H1 (cell line): ENCODE measurements around the gene GPSM3. TPM values are rescaled to one million over a fixed set of nuclear protein-coding genes. Genes with fewer than 3 reads are reported as not detected.
A peak's percentile ranks its signal among the peaks of the same experiment; 100 is the strongest.

Experiments used
- SIN3A ChIP-seq, 2 experiments: IDR thresholded peaks in 1 of 2; conservative IDR thresholded peaks in 1 of 2; 2 replicates each; pipeline ENCODE4 v1.6.1; 2011 to 2012; ENCODE audit warnings: low read length in 2 of 2, improper control_type of control experiment in 1 of 2, low read depth in 1 of 2, mild to moderate bottlenecking in 1 of 2
- polyA plus RNA-seq, 7 experiments: library from polyadenylated mRNA; depleted of rRNA in 3 of 7; stranded (reverse) in 5 of 7; unstranded in 2 of 7; fragments of >200 nt in 5 of 7; fragments of 200-250 nt in 2 of 7; gene quantifications; 1 replicate in 5 of 7; 2 replicates in 1 of 7; 4 replicates in 1 of 7; pipeline versions ENCODE4 v1.2.1 to v1.2.3, GENCODE V29; 2011 to 2013; ENCODE audit warnings: missing spikeins in 2 of 7, mixed read lengths in 2 of 7
- total RNA-seq: library from RNA; stranded (reverse); fragmentation: NEBNext Ultra II Directional; extraction: Animal tissue kit (Norgen Biotek cat#: 25700); gene quantifications from 2 replicates; pipeline ENCODE4 v1.2.1, GENCODE V29; 2021
- TF ChIP-seq, protein P1 (sequence below): fragments of 300-600 bp; sonication (generic); IDR thresholded peaks from 2 replicates; pipeline ENCODE4 v1.7.1; 2012; ENCODE audit warnings: low read length, moderate library complexity, mild to moderate bottlenecking, inconsistent platforms; ENCODE audit not compliant: insufficient replicate concordance
- TF ChIP-seq, protein P2 (sequence below): IDR thresholded peaks from 2 replicates; pipeline ENCODE4 v1.6.1; 2012; ENCODE audit warnings: inconsistent platforms

The GPSM3 gene
- total and polyA plus RNA-seq, 2 of the 8 experiments (the other 6 are each of a cell fraction or from before 2014, with no cell fraction given), result 6.6 to 9.8 TPM

DNA sequence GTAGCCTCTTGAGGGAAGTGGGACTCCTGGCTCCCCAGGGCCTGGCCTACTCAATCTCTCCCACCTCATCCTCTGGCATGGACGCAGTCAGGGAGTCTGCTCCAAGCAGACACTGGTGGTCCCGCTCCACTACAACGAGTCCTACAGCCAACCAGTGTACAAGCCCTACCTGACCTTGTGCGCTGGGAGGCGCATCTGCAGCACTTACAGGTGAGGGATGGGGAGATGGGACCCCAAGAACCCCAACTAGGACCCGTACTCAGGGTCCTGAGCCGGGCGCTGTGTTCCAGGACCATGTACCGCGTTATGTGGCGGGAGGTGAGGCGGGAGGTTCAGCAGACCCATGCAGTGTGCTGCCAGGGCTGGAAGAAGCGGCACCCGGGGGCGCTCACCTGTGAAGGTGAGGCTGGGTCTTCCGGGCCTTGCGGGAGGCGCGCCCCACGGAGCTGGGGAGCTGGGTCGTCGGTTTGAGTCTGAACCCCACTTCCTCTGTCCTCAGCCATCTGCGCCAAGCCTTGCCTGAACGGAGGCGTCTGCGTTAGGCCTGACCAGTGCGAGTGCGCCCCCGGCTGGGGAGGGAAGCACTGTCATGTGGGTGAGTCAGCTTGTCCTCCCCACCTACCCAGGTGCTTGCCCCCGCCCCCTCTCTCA, 25.9 kb downstream of the GPSM3 start (continued):
- TF ChIP-seq, protein P1, sequence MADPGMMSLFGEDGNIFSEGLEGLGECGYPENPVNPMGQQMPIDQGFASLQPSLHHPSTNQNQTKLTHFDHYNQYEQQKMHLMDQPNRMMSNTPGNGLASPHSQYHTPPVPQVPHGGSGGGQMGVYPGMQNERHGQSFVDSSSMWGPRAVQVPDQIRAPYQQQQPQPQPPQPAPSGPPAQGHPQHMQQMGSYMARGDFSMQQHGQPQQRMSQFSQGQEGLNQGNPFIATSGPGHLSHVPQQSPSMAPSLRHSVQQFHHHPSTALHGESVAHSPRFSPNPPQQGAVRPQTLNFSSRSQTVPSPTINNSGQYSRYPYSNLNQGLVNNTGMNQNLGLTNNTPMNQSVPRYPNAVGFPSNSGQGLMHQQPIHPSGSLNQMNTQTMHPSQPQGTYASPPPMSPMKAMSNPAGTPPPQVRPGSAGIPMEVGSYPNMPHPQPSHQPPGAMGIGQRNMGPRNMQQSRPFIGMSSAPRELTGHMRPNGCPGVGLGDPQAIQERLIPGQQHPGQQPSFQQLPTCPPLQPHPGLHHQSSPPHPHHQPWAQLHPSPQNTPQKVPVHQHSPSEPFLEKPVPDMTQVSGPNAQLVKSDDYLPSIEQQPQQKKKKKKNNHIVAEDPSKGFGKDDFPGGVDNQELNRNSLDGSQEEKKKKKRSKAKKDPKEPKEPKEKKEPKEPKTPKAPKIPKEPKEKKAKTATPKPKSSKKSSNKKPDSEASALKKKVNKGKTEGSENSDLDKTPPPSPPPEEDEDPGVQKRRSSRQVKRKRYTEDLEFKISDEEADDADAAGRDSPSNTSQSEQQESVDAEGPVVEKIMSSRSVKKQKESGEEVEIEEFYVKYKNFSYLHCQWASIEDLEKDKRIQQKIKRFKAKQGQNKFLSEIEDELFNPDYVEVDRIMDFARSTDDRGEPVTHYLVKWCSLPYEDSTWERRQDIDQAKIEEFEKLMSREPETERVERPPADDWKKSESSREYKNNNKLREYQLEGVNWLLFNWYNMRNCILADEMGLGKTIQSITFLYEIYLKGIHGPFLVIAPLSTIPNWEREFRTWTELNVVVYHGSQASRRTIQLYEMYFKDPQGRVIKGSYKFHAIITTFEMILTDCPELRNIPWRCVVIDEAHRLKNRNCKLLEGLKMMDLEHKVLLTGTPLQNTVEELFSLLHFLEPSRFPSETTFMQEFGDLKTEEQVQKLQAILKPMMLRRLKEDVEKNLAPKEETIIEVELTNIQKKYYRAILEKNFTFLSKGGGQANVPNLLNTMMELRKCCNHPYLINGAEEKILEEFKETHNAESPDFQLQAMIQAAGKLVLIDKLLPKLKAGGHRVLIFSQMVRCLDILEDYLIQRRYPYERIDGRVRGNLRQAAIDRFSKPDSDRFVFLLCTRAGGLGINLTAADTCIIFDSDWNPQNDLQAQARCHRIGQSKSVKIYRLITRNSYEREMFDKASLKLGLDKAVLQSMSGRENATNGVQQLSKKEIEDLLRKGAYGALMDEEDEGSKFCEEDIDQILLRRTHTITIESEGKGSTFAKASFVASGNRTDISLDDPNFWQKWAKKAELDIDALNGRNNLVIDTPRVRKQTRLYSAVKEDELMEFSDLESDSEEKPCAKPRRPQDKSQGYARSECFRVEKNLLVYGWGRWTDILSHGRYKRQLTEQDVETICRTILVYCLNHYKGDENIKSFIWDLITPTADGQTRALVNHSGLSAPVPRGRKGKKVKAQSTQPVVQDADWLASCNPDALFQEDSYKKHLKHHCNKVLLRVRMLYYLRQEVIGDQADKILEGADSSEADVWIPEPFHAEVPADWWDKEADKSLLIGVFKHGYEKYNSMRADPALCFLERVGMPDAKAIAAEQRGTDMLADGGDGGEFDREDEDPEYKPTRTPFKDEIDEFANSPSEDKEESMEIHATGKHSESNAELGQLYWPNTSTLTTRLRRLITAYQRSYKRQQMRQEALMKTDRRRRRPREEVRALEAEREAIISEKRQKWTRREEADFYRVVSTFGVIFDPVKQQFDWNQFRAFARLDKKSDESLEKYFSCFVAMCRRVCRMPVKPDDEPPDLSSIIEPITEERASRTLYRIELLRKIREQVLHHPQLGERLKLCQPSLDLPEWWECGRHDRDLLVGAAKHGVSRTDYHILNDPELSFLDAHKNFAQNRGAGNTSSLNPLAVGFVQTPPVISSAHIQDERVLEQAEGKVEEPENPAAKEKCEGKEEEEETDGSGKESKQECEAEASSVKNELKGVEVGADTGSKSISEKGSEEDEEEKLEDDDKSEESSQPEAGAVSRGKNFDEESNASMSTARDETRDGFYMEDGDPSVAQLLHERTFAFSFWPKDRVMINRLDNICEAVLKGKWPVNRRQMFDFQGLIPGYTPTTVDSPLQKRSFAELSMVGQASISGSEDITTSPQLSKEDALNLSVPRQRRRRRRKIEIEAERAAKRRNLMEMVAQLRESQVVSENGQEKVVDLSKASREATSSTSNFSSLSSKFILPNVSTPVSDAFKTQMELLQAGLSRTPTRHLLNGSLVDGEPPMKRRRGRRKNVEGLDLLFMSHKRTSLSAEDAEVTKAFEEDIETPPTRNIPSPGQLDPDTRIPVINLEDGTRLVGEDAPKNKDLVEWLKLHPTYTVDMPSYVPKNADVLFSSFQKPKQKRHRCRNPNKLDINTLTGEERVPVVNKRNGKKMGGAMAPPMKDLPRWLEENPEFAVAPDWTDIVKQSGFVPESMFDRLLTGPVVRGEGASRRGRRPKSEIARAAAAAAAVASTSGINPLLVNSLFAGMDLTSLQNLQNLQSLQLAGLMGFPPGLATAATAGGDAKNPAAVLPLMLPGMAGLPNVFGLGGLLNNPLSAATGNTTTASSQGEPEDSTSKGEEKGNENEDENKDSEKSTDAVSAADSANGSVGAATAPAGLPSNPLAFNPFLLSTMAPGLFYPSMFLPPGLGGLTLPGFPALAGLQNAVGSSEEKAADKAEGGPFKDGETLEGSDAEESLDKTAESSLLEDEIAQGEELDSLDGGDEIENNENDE, result no peak
- TF ChIP-seq SIN3A (conservative IDR thresholded peaks at IDR 0.05 in 1 of 2, IDR thresholded peaks at IDR 0.05 in 1 of 2; ENCODE audit: low read depth in 1 of 2, low read length in 2 of 2), result 0 out of 4 replicates have a peak, but pooled peaks of 1 of the 2 experiments have one; percentile 45
- TF ChIP-seq, protein P2, sequence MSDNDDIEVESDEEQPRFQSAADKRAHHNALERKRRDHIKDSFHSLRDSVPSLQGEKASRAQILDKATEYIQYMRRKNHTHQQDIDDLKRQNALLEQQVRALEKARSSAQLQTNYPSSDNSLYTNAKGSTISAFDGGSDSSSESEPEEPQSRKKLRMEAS, result peak; percentile 59
